H1 (cell line): ENCODE data around the gene RPTOR. TPM values are rescaled to one million over a fixed set of nuclear protein-coding genes. Genes with fewer than 3 reads are reported as not detected.

ENCODE experiments used
- CTCF ChIA-PET: fragments of 300-600 bp; sonication (Branson Sonifier 250); formaldehyde crosslinking; loops from one replicate; lab custom pipeline; 2021; ENCODE audit not compliant: partially characterized antibody; lab: Charles Lee
- POLR2A ChIA-PET: fragments of 300-600 bp; sonication (Branson Sonifier 250); formaldehyde crosslinking; loops from one replicate; lab custom pipeline; 2021; ENCODE audit warnings: inconsistent platforms; ENCODE audit not compliant: partially characterized antibody; lab: Charles Lee
- DNase-seq, 2 experiments: peaks; one replicate each; pipeline versions ENCODE4 v3.0.0 to v3.0.0-alpha.2; 2010 to 2022; ENCODE audit warnings: low spot score in 2 of 2, low read depth in 1 of 2, mixed read lengths in 1 of 2
- FAIRE-seq: peaks from 2 replicates; lab custom pipeline; 2011; peaks lifted over from hg19 to GRCh38; lab: Jason Lieb, UNC
- H2AFZ ChIP-seq: 2 replicates; pipeline ENCODE4 v1.8.1; 2012; ENCODE audit warnings: low read length, inconsistent platforms
- H2AK5ac ChIP-seq: 2 replicates; pipeline ENCODE4 v1.6.1; 2013; ENCODE audit warnings: low read depth, low read length
- H2BK120ac ChIP-seq: replicated peaks from 2 replicates; pipeline ENCODE3; 2013; ENCODE audit warnings: low read depth, low read length, inconsistent platforms
- H2BK12ac ChIP-seq: 2 replicates; pipeline ENCODE4 v1.6.1; 2013; ENCODE audit warnings: low read depth, low read length
- H2BK15ac ChIP-seq: 2 replicates; pipeline ENCODE4 v1.6.1; 2013; ENCODE audit warnings: low read length
- H2BK20ac ChIP-seq: 2 replicates; pipeline ENCODE4 v1.6.1; 2013; ENCODE audit warnings: low read length
- H2BK5ac ChIP-seq: 2 replicates; pipeline ENCODE4 v1.6.1; 2013; ENCODE audit warnings: low read depth, low read length
- H3K14ac ChIP-seq: 2 replicates; pipeline ENCODE4 v1.6.1; 2013; ENCODE audit warnings: inconsistent platforms; ENCODE audit not compliant: insufficient read length
- H3K18ac ChIP-seq: 2 replicates; pipeline ENCODE4 v1.6.1; 2013; ENCODE audit warnings: low read length; ENCODE audit errors: extremely low read depth
- H3K23ac ChIP-seq: 2 replicates; pipeline ENCODE4 v1.6.1; 2013; ENCODE audit warnings: inconsistent platforms; ENCODE audit not compliant: insufficient read length
- H3K23me2 ChIP-seq: 2 replicates; pipeline ENCODE4 v1.6.1; 2013; ENCODE audit warnings: low read depth, low read length
- H3K27ac ChIP-seq: 2 replicates; pipeline ENCODE4 v1.6.1; 2011; ENCODE audit warnings: low read depth, low read length, inconsistent platforms
- H3K27me3 ChIP-seq, 4 experiments: replicated peaks in 1 of 4; 1 replicate in 1 of 4; 2 replicates in 3 of 4; pipeline versions ENCODE4 v1.6.1 to v1.8.1; 2011 to 2013; ENCODE audit warnings: low read length in 3 of 4, mild to moderate bottlenecking in 3 of 4, inconsistent platforms in 2 of 4, mixed read lengths in 2 of 4, moderate library complexity in 1 of 4; ENCODE audit not compliant: control insufficient read depth in 3 of 4, insufficient read depth in 3 of 4; ENCODE audit errors: extremely low read depth in 1 of 4
- H3K36me3 ChIP-seq, 4 experiments: 2 replicates each; pipeline versions ENCODE4 v1.6.1 to v1.8.1; 2011 to 2013; ENCODE audit warnings: mild to moderate bottlenecking in 4 of 4, low read length in 3 of 4, moderate library complexity in 2 of 4, control low read depth in 1 of 4, inconsistent platforms in 1 of 4; ENCODE audit not compliant: insufficient read depth in 4 of 4, control insufficient read depth in 2 of 4
- H3K4ac ChIP-seq: replicated peaks from 2 replicates; pipeline ENCODE3; 2013; ENCODE audit warnings: low read length, low read depth, mixed read lengths, inconsistent platforms; ENCODE audit not compliant: insufficient read length
- H3K4me1 ChIP-seq, 4 experiments: replicated peaks in 1 of 4; 1 replicate in 1 of 4; 2 replicates in 3 of 4; pipeline versions ENCODE4 v1.6.1 to v1.8.1; 2011 to 2013; ENCODE audit warnings: low read length in 3 of 4, inconsistent platforms in 2 of 4, mixed read lengths in 1 of 4; ENCODE audit not compliant: insufficient read depth in 4 of 4, control insufficient read depth in 3 of 4
- H3K4me2 ChIP-seq, 2 experiments: 2 replicates each; pipeline versions ENCODE4 v1.6.1 to v1.8.1; 2011 to 2013; ENCODE audit warnings: low read depth in 2 of 2, low read length in 2 of 2, control low read depth in 1 of 2, inconsistent platforms in 1 of 2, mild to moderate bottlenecking in 1 of 2; ENCODE audit not compliant: insufficient read depth in 1 of 2
- H3K4me3 ChIP-seq, 4 experiments: fragments of 200-600, 300-600 bp in 1 of 4; sonication (generic), shearing (Covaris generic), sonication (Bioruptor Twin) in 1 of 4; 2 replicates each; pipeline versions ENCODE4 v1.5.1 to v1.8.1; 2011 to 2016; ENCODE audit warnings: low read length in 4 of 4, low read depth in 3 of 4, control low read depth in 2 of 4, inconsistent platforms in 2 of 4, mild to moderate bottlenecking in 2 of 4, mixed read lengths in 1 of 4, moderate library complexity in 1 of 4; ENCODE audit not compliant: insufficient read depth in 2 of 4; ENCODE audit errors: extremely low read depth in 1 of 4
- H3K56ac ChIP-seq: replicated peaks from 2 replicates; pipeline ENCODE3; 2013; ENCODE audit warnings: low read depth, mild to moderate bottlenecking, mixed read lengths, low read length, inconsistent platforms; ENCODE audit not compliant: insufficient read length
- H3K79me1 ChIP-seq: 2 replicates; pipeline ENCODE4 v1.6.1; 2013; ENCODE audit warnings: low read depth, low read length, control low read depth
- H3K79me2 ChIP-seq, 2 experiments: 2 replicates each; pipeline versions ENCODE4 v1.6.1 to v1.8.1; 2012 to 2013; ENCODE audit warnings: low read length in 2 of 2, mild to moderate bottlenecking in 2 of 2, inconsistent platforms in 1 of 2; ENCODE audit not compliant: insufficient read depth in 2 of 2, control insufficient read depth in 1 of 2
- H3K9ac ChIP-seq, 4 experiments: replicated peaks in 1 of 4; 1 replicate in 1 of 4; 2 replicates in 3 of 4; pipeline versions ENCODE4 v1.6.1 to v1.8.1; 2011 to 2013; ENCODE audit warnings: low read depth in 3 of 4, low read length in 3 of 4, control low read depth in 2 of 4, mild to moderate bottlenecking in 2 of 4, moderate library complexity in 2 of 4, inconsistent platforms in 1 of 4; ENCODE audit errors: extremely low read depth in 1 of 4
- H3K9me3 ChIP-seq, 2 experiments: 2 replicates each; pipeline versions ENCODE4 v1.6.1 to v1.8.1; 2012 to 2013; ENCODE audit warnings: mild to moderate bottlenecking in 2 of 2, moderate library complexity in 2 of 2, control low read depth in 1 of 2, inconsistent platforms in 1 of 2, low read depth in 1 of 2, low read length in 1 of 2, mixed read lengths in 1 of 2; ENCODE audit not compliant: insufficient read depth in 2 of 2
- H4K20me1 ChIP-seq, 2 experiments: replicated peaks in 1 of 2; 2 replicates each; pipeline versions ENCODE3 to v1.8.1; 2011 to 2013; ENCODE audit warnings: inconsistent platforms in 2 of 2, low read length in 2 of 2, mild to moderate bottlenecking in 1 of 2; ENCODE audit not compliant: insufficient read depth in 2 of 2, control insufficient read depth in 1 of 2
- H4K5ac ChIP-seq: 2 replicates; pipeline ENCODE4 v1.6.1; 2013; ENCODE audit warnings: low read length, low read depth, mixed read lengths, inconsistent platforms; ENCODE audit not compliant: insufficient read length
- H4K8ac ChIP-seq: 2 replicates; pipeline ENCODE4 v1.8.0; 2013; ENCODE audit warnings: mild to moderate bottlenecking, moderate library complexity, low read length, inconsistent platforms; ENCODE audit not compliant: insufficient read depth; ENCODE audit errors: extremely low read depth
- H4K91ac ChIP-seq: replicated peaks from 2 replicates; pipeline ENCODE3; 2013; ENCODE audit warnings: low read length, mixed read lengths, inconsistent platforms; ENCODE audit not compliant: insufficient read length
- ATF2 ChIP-seq: IDR thresholded peaks from 2 replicates; pipeline ENCODE4 v1.6.1; 2012; ENCODE audit warnings: low read length, inconsistent platforms
- CBX8 ChIP-seq: fragments of 300-800, 300-1000 bp; sonication (generic); IDR thresholded peaks from 2 replicates; pipeline ENCODE4 v1.7.1; 2016; ENCODE audit warnings: low read depth, low read length, borderline replicate concordance
- CEBPB ChIP-seq: IDR thresholded peaks from 2 replicates; pipeline ENCODE4 v1.6.1; 2012; ENCODE audit warnings: low read depth, low read length
- KDM4A ChIP-seq: IDR thresholded peaks from one replicate; pipeline ENCODE4 v1.7.1; 2012; ENCODE audit warnings: low read depth, mild to moderate bottlenecking, moderate library complexity, low read length, inconsistent platforms; ENCODE audit not compliant: severe bottlenecking
- POLR2A ChIP-seq, 2 experiments: IDR thresholded peaks; 1 replicate in 1 of 2; 2 replicates in 1 of 2; pipeline ENCODE4 v1.6.1; 2011; ENCODE audit warnings: low read depth in 2 of 2, low read length in 2 of 2, mild to moderate bottlenecking in 2 of 2; ENCODE audit errors: control extremely low read depth in 1 of 2
- POU5F1 ChIP-seq: IDR thresholded peaks from 2 replicates; pipeline ENCODE4 v1.6.1; 2011; ENCODE audit warnings: low read depth, mild to moderate bottlenecking, low read length, moderate library complexity
- RNF2 ChIP-seq: fragments of 200-900, 300-1000 bp; sonication (generic); IDR thresholded peaks from 2 replicates; pipeline ENCODE4 v1.7.1; 2016; ENCODE audit warnings: borderline replicate concordance, low read depth, mild to moderate bottlenecking, antibody characterized with exemption, low read length; ENCODE audit not compliant: poor library complexity, severe bottlenecking; ENCODE audit errors: missing control alignments
- RXRA ChIP-seq: IDR thresholded peaks from 2 replicates; pipeline ENCODE4 v1.6.1; 2011; ENCODE audit warnings: low read depth, mild to moderate bottlenecking, low read length, moderate library complexity; ENCODE audit not compliant: insufficient read depth
- SP1 ChIP-seq: IDR thresholded peaks from 2 replicates; pipeline ENCODE4 v1.6.1; 2011; ENCODE audit warnings: low read depth, low read length
- SP2 ChIP-seq: IDR thresholded peaks from 2 replicates; pipeline ENCODE4 v1.6.1; 2012; ENCODE audit warnings: mild to moderate bottlenecking, low read length, inconsistent platforms
- WGBS, 2 experiments: shearing (Covaris generic) in 1 of 2; methylation state at CpG; one replicate each; pipeline versions ENCODE4 v1.1.6 to v1.1.7; 2013 to 2015; ENCODE audit warnings: low lambda C conversion rate in 2 of 2, mixed read lengths in 2 of 2, inconsistent platforms in 1 of 2, low coverage in 1 of 2, missing lambda C conversion rate in 1 of 2; ENCODE audit not compliant: insufficient replicate concordance in 2 of 2, insufficient coverage in 1 of 2, insufficient read length in 1 of 2; ENCODE audit errors: extremely low coverage in 1 of 2, missing lambda C conversion rate in 1 of 2; 5-methylcytosine and 5-hydroxymethylcytosine counted together
- polyA plus RNA-seq, 7 experiments: library from polyadenylated mRNA; depleted of rRNA in 3 of 7; stranded (reverse) in 5 of 7; unstranded in 2 of 7; fragments of >200 nt in 5 of 7; fragments of 200-250 nt in 2 of 7; gene quantifications; 1 replicate in 5 of 7; 2 replicates in 1 of 7; 4 replicates in 1 of 7; pipeline versions ENCODE4 v1.2.1 to v1.2.3, GENCODE V29; 2011 to 2013; ENCODE audit warnings: missing spikeins in 2 of 7, mixed read lengths in 2 of 7
- total RNA-seq: library from RNA; stranded (reverse); fragmentation: NEBNext Ultra II Directional; extraction: Animal tissue kit (Norgen Biotek cat#: 25700); gene quantifications from 2 replicates; pipeline ENCODE4 v1.2.1, GENCODE V29; 2021

RPTOR gene
- total and polyA plus RNA-seq, 2 of the 8 experiments (the other 6 are each of a cell fraction or from before 2014, with no cell fraction given), result 6.9 to 28.7 TPM

GRCh38 chr17:80796430-80796861 is 251.8 kb downstream of the RPTOR start:
- TF ChIP-seq SP1, result no peak
- no peak for TF ChIP-seq ATF2
- TF ChIP-seq CEBPB, result no peak
- TF ChIP-seq POLR2A (IDR thresholded peaks at IDR 0.05; ENCODE audit: control extremely low read depth in 1 of 2, low read depth in 2 of 2, low read length in 2 of 2), result no peak
- TF ChIP-seq CBX8, result no peak
- TF ChIP-seq SP2, result no peak
- no peak for TF ChIP-seq RXRA
- no peak for TF ChIP-seq POU5F1
- TF ChIP-seq KDM4A, result no peak
- no peak for TF ChIP-seq RNF2
- TF ChIP-seq, all 59 proteins: peak for 0
- Histone ChIP-seq H3K14ac (no peak overlapping the region), H4K8ac (no peak overlapping the region), H3K79me1 (0 out of 2 replicates have a peak, but pooled peaks cover 6% of the 10 kb centered on the region), H2BK5ac (no peak overlapping the region), H2AFZ (no peak overlapping the region), H3K23ac (no peak overlapping the region), H2BK15ac (no peak overlapping the region), H3K27me3 (no peaks in the 10 kb centered on the region), H3K4me1 (no peaks in the 10 kb centered on the region; a peak in 1 of 7 replicates), H4K91ac (no peak overlapping the region), H3K4me2 (no peak overlapping the region), H2BK20ac (no peak overlapping the region), H3K9ac (no peak overlapping the region), H3K23me2 (no peaks in the 10 kb centered on the region), H3K27ac (no peak overlapping the region), H2AK5ac (no peak overlapping the region), H4K5ac (no peak overlapping the region), H3K18ac (no peak overlapping the region), H2BK120ac (no peak overlapping the region), H2BK12ac (no peak overlapping the region), H3K4me3 (no peak overlapping the region), H3K4ac (no peak overlapping the region), H3K36me3 (no peaks in the 10 kb centered on the region), H3K79me2 (no peaks in the 10 kb centered on the region), H3K9me3 (no peaks in the 10 kb centered on the region), H3K56ac (no peak overlapping the region), H4K20me1 (peaks cover 0 to 3% of the 10 kb centered on the region in 2 experiments)
- DNase-seq (no peak), FAIRE-seq (no peak)
- CTCF ChIA-PET, result interaction anchor here (0.7 to 1.4 kb wide), 2 partner anchors 43 to 48 kb away, joined by 3 to 4 read pairs; no protein-coding TSS in a partner anchor
- WGBS, 2 experiments, result 90% methylated on average over 9 of the region's 9 CpGs; no CpG with 5 or more reads in 1 of the 2 experiments
- POLR2A ChIA-PET, result no interaction called here
